HEK293 (cell line): Measurements from ENCODE around the gene KIF5A.

Experiments used
- HOXD13 ChIP-seq: sonication (generic); formaldehyde crosslinking; IDR thresholded peaks from 2 replicates; pipeline ENCODE4 v1.8.0; 2022; ENCODE audit warnings: missing genetic modification reagents, borderline replicate concordance
- KLF1 ChIP-seq: fragments of 450-650 bp; formaldehyde crosslinking; IDR thresholded peaks from 2 replicates; pipeline ENCODE4 v1.5.1; 2016; ENCODE audit warnings: missing biosample characterization, missing genetic modification characterization
- RBAK ChIP-seq: fragments of 450-650 bp; formaldehyde crosslinking; IDR thresholded peaks from 2 replicates; pipeline ENCODE4 v1.5.1; 2016; ENCODE audit warnings: missing biosample characterization, missing genetic modification characterization
- SALL2 ChIP-seq: fragments of 450-650 bp; formaldehyde crosslinking; IDR thresholded peaks from 2 replicates; pipeline ENCODE4 v1.5.0; 2017; ENCODE audit warnings: missing biosample characterization, mild to moderate bottlenecking, missing genetic modification characterization, borderline replicate concordance
- SCRT2 ChIP-seq: fragments of 450-650 bp; formaldehyde crosslinking; IDR thresholded peaks from 2 replicates; pipeline ENCODE4 v1.5.1; 2016; ENCODE audit warnings: missing biosample characterization, missing genetic modification characterization
- SETDB1 ChIP-seq: IDR thresholded peaks from one replicate; pipeline ENCODE4 v1.6.1; 2017; ENCODE audit warnings: mild to moderate bottlenecking, low read length, moderate library complexity, mixed read lengths; ENCODE audit not compliant: insufficient read length
- ZBTB8A ChIP-seq: fragments of 450-650 bp; formaldehyde crosslinking; IDR thresholded peaks from 2 replicates; pipeline ENCODE4 v1.5.1; 2016; ENCODE audit warnings: missing biosample characterization, missing genetic modification characterization
- ZEB2 ChIP-seq: fragments of 450-650 bp; formaldehyde crosslinking; IDR thresholded peaks from 2 replicates; pipeline ENCODE4 v1.5.1; 2016; ENCODE audit warnings: missing biosample characterization, missing genetic modification characterization
- ZFHX2 ChIP-seq: fragments of 450-650 bp; formaldehyde crosslinking; conservative IDR thresholded peaks from 2 replicates; pipeline ENCODE4 v1.5.1; 2016; ENCODE audit warnings: missing biosample characterization, missing genetic modification characterization
- ZNF23 ChIP-seq: fragments of 450-650 bp; formaldehyde crosslinking; IDR thresholded peaks from 2 replicates; pipeline ENCODE4 v1.5.1; 2016; ENCODE audit warnings: missing biosample characterization, missing genetic modification characterization, borderline replicate concordance
- ZNF416 ChIP-seq: fragments of 450-650 bp; formaldehyde crosslinking; IDR thresholded peaks from 2 replicates; pipeline ENCODE4 v1.5.1; 2016; ENCODE audit warnings: missing biosample characterization, missing genetic modification characterization
- ZNF560 ChIP-seq: fragments of 450-650 bp; formaldehyde crosslinking; IDR thresholded peaks from 2 replicates; pipeline ENCODE4 v1.5.1; 2017; ENCODE audit warnings: missing biosample characterization, missing genetic modification characterization, borderline replicate concordance
- ZNF621 ChIP-seq: fragments of 450-650 bp; formaldehyde crosslinking; IDR thresholded peaks from 2 replicates; pipeline ENCODE4 v1.5.1; 2017; ENCODE audit warnings: missing biosample characterization, missing genetic modification characterization
- ZNF660 ChIP-seq: fragments of 450-650 bp; IDR thresholded peaks from 2 replicates; pipeline ENCODE4 v1.5.1; 2018; ENCODE audit warnings: missing biosample characterization, mild to moderate bottlenecking, missing genetic modification characterization
- ZNF701 ChIP-seq: fragments of 450-650 bp; formaldehyde crosslinking; IDR thresholded peaks from 2 replicates; pipeline ENCODE4 v1.5.1; 2016; ENCODE audit warnings: missing biosample characterization, missing genetic modification characterization
- ZSCAN16 ChIP-seq: fragments of 450-650 bp; formaldehyde crosslinking; IDR thresholded peaks from 2 replicates; pipeline ENCODE4 v1.5.1; 2016; ENCODE audit warnings: missing biosample characterization, missing genetic modification characterization
- TF ChIP-seq, protein P1 (sequence below): fragments of 450-650 bp; formaldehyde crosslinking; IDR thresholded peaks from 2 replicates; pipeline ENCODE4 v1.5.1; 2016; ENCODE audit warnings: missing biosample characterization, missing genetic modification characterization
- TF ChIP-seq, protein P2 (sequence below): fragments of 450-650 bp; formaldehyde crosslinking; IDR thresholded peaks from 2 replicates; pipeline ENCODE4 v1.5.1; 2016; ENCODE audit warnings: missing biosample characterization, missing genetic modification characterization
- TF ChIP-seq, protein P3 (sequence below): fragments of 450-650 bp; IDR thresholded peaks from 2 replicates; pipeline ENCODE4 v1.5.1; 2018; ENCODE audit warnings: missing biosample characterization, missing genetic modification characterization
- TF ChIP-seq, protein P4 (sequence below): fragments of 450-650 bp; formaldehyde crosslinking; IDR thresholded peaks from 2 replicates; pipeline ENCODE4 v1.5.1; 2016; ENCODE audit warnings: missing biosample characterization, missing genetic modification characterization, low read depth
- TF ChIP-seq, protein P5 (sequence below): fragments of 450-650 bp; formaldehyde crosslinking; IDR thresholded peaks from 2 replicates; pipeline ENCODE4 v1.5.1; 2016; ENCODE audit warnings: missing biosample characterization, missing genetic modification characterization
- TF ChIP-seq, protein P6 (sequence below): fragments of 450-650 bp; formaldehyde crosslinking; IDR thresholded peaks from 2 replicates; pipeline ENCODE4 v1.5.1; 2017; ENCODE audit warnings: missing biosample characterization, missing genetic modification characterization
- TF ChIP-seq, protein P7 (sequence below): fragments of 450-650 bp; formaldehyde crosslinking; IDR thresholded peaks from 2 replicates; pipeline ENCODE4 v1.5.1; 2016; ENCODE audit warnings: missing biosample characterization, missing genetic modification characterization, low read depth
- TF ChIP-seq, protein P8 (sequence below): fragments of 450-650 bp; formaldehyde crosslinking; IDR thresholded peaks from 2 replicates; pipeline ENCODE4 v1.5.1; 2017; ENCODE audit warnings: missing biosample characterization, missing genetic modification characterization

The KIF5A gene

DNA sequence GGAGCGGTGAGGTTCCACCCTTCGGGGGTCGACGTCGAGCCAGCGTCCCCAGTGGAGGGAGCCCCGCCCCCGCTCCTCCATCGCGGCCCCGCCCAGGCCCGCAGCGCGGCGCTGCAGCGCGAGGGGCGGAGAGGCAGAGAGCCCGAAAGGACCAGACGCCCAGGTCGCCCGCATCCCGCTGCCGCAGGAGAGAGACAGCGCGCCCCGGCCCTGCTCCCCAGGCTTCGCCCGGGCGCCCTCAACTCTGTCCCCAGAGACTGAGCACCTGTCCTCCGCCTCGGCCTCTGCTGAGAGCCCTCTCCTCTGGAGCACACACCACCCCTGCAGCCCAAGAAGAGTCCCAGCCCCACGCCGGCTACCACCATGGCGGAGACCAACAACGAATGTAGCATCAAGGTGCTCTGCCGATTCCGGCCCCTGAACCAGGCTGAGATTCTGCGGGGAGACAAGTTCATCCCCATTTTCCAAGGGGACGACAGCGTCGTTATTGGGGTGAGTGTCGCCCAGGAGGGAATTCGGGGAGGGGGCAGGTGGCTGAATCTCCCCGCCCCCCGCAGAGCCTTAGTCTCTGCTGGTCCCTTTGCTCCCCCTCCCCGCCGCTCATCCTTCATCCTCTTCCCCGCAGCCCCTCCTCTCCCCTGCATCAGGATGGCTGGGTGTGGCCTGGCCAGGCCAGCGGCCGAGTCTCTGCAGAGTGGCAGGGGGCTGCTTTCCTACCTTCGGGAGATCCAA lies at the start of gene KIF5A (continued):
- TF ChIP-seq, protein P1, sequence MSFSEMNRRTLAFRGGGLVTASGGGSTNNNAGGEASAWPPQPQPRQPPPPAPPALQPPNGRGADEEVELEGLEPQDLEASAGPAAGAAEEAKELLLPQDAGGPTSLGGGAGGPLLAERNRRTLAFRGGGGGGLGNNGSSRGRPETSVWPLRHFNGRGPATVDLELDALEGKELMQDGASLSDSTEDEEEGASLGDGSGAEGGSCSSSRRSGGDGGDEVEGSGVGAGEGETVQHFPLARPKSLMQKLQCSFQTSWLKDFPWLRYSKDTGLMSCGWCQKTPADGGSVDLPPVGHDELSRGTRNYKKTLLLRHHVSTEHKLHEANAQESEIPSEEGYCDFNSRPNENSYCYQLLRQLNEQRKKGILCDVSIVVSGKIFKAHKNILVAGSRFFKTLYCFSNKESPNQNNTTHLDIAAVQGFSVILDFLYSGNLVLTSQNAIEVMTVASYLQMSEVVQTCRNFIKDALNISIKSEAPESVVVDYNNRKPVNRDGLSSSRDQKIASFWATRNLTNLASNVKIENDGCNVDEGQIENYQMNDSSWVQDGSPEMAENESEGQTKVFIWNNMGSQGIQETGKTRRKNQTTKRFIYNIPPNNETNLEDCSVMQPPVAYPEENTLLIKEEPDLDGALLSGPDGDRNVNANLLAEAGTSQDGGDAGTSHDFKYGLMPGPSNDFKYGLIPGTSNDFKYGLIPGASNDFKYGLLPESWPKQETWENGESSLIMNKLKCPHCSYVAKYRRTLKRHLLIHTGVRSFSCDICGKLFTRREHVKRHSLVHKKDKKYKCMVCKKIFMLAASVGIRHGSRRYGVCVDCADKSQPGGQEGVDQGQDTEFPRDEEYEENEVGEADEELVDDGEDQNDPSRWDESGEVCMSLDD (tag by site-specific recombination) = no peak
- TF ChIP-seq ZNF701 (no peak), ZFHX2 (tag by site-specific recombination) (no peak; the same call in 1 of the 2 replicates), KLF1 (peak; percentile 70), ZSCAN16 (tag by site-specific recombination) (no peak), SALL2 (tag by site-specific recombination) (no peak), SCRT2 (tag by site-specific recombination) (no peak), ZEB2 (tag by site-specific recombination) (peak; percentile 15; the same call in 1 of the 2 replicates), ZNF23 (tag by site-specific recombination) (no peak), ZNF660 (tag by site-specific recombination) (no peak), ZNF621 (tag by site-specific recombination) (no peak), RBAK (tag by site-specific recombination) (no peak), SETDB1 (no peak), HOXD13 (CRISPR knock-in tag) (no peak), ZNF560 (no peak), ZBTB8A (tag by site-specific recombination) (peak; percentile 97), ZNF416 (tag by site-specific recombination) (no peak)
- TF ChIP-seq, protein P2, sequence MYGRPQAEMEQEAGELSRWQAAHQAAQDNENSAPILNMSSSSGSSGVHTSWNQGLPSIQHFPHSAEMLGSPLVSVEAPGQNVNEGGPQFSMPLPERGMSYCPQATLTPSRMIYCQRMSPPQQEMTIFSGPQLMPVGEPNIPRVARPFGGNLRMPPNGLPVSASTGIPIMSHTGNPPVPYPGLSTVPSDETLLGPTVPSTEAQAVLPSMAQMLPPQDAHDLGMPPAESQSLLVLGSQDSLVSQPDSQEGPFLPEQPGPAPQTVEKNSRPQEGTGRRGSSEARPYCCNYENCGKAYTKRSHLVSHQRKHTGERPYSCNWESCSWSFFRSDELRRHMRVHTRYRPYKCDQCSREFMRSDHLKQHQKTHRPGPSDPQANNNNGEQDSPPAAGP (tag by site-specific recombination) = 0 out of 2 replicates have a peak, but pooled peaks have one; percentile 19
- TF ChIP-seq, protein P3, sequence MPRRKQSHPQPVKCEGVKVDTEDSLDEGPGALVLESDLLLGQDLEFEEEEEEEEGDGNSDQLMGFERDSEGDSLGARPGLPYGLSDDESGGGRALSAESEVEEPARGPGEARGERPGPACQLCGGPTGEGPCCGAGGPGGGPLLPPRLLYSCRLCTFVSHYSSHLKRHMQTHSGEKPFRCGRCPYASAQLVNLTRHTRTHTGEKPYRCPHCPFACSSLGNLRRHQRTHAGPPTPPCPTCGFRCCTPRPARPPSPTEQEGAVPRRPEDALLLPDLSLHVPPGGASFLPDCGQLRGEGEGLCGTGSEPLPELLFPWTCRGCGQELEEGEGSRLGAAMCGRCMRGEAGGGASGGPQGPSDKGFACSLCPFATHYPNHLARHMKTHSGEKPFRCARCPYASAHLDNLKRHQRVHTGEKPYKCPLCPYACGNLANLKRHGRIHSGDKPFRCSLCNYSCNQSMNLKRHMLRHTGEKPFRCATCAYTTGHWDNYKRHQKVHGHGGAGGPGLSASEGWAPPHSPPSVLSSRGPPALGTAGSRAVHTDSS (tag by site-specific recombination) = peak; percentile 28; the same call in 1 of the 2 replicates
- TF ChIP-seq, protein P4, sequence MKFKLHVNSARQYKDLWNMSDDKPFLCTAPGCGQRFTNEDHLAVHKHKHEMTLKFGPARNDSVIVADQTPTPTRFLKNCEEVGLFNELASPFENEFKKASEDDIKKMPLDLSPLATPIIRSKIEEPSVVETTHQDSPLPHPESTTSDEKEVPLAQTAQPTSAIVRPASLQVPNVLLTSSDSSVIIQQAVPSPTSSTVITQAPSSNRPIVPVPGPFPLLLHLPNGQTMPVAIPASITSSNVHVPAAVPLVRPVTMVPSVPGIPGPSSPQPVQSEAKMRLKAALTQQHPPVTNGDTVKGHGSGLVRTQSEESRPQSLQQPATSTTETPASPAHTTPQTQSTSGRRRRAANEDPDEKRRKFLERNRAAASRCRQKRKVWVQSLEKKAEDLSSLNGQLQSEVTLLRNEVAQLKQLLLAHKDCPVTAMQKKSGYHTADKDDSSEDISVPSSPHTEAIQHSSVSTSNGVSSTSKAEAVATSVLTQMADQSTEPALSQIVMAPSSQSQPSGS (tag by site-specific recombination) = no peak
- TF ChIP-seq, protein P5, sequence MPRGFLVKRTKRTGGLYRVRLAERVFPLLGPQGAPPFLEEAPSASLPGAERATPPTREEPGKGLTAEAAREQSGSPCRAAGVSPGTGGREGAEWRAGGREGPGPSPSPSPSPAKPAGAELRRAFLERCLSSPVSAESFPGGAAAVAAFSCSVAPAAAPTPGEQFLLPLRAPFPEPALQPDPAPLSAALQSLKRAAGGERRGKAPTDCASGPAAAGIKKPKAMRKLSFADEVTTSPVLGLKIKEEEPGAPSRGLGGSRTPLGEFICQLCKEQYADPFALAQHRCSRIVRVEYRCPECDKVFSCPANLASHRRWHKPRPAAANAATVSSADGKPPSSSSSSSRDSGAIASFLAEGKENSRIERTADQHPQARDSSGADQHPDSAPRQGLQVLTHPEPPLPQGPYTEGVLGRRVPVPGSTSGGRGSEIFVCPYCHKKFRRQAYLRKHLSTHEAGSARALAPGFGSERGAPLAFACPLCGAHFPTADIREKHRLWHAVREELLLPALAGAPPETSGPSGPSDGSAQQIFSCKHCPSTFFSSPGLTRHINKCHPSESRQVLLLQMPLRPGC = no peak
- TF ChIP-seq, protein P6, sequence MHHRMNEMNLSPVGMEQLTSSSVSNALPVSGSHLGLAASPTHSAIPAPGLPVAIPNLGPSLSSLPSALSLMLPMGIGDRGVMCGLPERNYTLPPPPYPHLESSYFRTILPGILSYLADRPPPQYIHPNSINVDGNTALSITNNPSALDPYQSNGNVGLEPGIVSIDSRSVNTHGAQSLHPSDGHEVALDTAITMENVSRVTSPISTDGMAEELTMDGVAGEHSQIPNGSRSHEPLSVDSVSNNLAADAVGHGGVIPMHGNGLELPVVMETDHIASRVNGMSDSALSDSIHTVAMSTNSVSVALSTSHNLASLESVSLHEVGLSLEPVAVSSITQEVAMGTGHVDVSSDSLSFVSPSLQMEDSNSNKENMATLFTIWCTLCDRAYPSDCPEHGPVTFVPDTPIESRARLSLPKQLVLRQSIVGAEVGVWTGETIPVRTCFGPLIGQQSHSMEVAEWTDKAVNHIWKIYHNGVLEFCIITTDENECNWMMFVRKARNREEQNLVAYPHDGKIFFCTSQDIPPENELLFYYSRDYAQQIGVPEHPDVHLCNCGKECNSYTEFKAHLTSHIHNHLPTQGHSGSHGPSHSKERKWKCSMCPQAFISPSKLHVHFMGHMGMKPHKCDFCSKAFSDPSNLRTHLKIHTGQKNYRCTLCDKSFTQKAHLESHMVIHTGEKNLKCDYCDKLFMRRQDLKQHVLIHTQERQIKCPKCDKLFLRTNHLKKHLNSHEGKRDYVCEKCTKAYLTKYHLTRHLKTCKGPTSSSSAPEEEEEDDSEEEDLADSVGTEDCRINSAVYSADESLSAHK = no peak
- TF ChIP-seq, protein P7, sequence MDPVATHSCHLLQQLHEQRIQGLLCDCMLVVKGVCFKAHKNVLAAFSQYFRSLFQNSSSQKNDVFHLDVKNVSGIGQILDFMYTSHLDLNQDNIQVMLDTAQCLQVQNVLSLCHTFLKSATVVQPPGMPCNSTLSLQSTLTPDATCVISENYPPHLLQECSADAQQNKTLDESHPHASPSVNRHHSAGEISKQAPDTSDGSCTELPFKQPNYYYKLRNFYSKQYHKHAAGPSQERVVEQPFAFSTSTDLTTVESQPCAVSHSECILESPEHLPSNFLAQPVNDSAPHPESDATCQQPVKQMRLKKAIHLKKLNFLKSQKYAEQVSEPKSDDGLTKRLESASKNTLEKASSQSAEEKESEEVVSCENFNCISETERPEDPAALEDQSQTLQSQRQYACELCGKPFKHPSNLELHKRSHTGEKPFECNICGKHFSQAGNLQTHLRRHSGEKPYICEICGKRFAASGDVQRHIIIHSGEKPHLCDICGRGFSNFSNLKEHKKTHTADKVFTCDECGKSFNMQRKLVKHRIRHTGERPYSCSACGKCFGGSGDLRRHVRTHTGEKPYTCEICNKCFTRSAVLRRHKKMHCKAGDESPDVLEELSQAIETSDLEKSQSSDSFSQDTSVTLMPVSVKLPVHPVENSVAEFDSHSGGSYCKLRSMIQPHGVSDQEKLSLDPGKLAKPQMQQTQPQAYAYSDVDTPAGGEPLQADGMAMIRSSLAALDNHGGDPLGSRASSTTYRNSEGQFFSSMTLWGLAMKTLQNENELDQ (tag by site-specific recombination) = no peak
- TF ChIP-seq, protein P8, sequence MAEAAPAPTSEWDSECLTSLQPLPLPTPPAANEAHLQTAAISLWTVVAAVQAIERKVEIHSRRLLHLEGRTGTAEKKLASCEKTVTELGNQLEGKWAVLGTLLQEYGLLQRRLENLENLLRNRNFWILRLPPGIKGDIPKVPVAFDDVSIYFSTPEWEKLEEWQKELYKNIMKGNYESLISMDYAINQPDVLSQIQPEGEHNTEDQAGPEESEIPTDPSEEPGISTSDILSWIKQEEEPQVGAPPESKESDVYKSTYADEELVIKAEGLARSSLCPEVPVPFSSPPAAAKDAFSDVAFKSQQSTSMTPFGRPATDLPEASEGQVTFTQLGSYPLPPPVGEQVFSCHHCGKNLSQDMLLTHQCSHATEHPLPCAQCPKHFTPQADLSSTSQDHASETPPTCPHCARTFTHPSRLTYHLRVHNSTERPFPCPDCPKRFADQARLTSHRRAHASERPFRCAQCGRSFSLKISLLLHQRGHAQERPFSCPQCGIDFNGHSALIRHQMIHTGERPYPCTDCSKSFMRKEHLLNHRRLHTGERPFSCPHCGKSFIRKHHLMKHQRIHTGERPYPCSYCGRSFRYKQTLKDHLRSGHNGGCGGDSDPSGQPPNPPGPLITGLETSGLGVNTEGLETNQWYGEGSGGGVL (tag by site-specific recombination) = no peak
